Neuron (in vitro differentiated cells): Measurements from ENCODE around the gene CTXN1.

Source experiments
- H2AFZ ChIP-seq: one replicate; pipeline ENCODE4 v1.6.1; 2013; ENCODE audit warnings: low read depth, mild to moderate bottlenecking, inconsistent platforms, low read length, moderate library complexity
- H3K27me3 ChIP-seq: one replicate; pipeline ENCODE4 v1.6.1; 2013; ENCODE audit warnings: low read length; ENCODE audit not compliant: insufficient read depth
- H3K36me3 ChIP-seq: one replicate; pipeline ENCODE4 v1.6.1; 2013; ENCODE audit warnings: low read length; ENCODE audit not compliant: insufficient read depth
- H3K4me1 ChIP-seq: one replicate; pipeline ENCODE4 v1.6.1; 2013; ENCODE audit warnings: low read length; ENCODE audit not compliant: insufficient read depth
- H3K4me3 ChIP-seq: 2 replicates; pipeline ENCODE4 v1.5.1; 2013; ENCODE audit warnings: mild to moderate bottlenecking, low read length, moderate library complexity
- H3K9me3 ChIP-seq: one replicate; pipeline ENCODE4 v1.6.1; 2013; ENCODE audit warnings: low read length

The CTXN1 gene

GRCh38 chr19:7887408-7888144 is 38.4 kb downstream of the CTXN1 start:
- Histone ChIP-seq H3K36me3 (no peaks in the 10 kb centered on the region), H3K4me3 (no peak overlapping the region), H2AFZ (no peak overlapping the region), H3K9me3 (no peaks in the 10 kb centered on the region), H3K27me3 (peaks cover 25% of the 10 kb centered on the region), H3K4me1 (no peaks in the 10 kb centered on the region)

GRCh38 chr19:7885818-7886217 is 40.1 kb downstream of the CTXN1 start:
- no peak overlapping the region for H2AFZ ChIP-seq
- no peak overlapping the region for H3K4me3 ChIP-seq
- H3K4me1 ChIP-seq = no peaks in the 10 kb centered on the region
- peaks cover 25% of the 10 kb centered on the region for H3K27me3 ChIP-seq
- H3K36me3 ChIP-seq = no peaks in the 10 kb centered on the region
- no peaks in the 10 kb centered on the region for H3K9me3 ChIP-seq

DNA sequence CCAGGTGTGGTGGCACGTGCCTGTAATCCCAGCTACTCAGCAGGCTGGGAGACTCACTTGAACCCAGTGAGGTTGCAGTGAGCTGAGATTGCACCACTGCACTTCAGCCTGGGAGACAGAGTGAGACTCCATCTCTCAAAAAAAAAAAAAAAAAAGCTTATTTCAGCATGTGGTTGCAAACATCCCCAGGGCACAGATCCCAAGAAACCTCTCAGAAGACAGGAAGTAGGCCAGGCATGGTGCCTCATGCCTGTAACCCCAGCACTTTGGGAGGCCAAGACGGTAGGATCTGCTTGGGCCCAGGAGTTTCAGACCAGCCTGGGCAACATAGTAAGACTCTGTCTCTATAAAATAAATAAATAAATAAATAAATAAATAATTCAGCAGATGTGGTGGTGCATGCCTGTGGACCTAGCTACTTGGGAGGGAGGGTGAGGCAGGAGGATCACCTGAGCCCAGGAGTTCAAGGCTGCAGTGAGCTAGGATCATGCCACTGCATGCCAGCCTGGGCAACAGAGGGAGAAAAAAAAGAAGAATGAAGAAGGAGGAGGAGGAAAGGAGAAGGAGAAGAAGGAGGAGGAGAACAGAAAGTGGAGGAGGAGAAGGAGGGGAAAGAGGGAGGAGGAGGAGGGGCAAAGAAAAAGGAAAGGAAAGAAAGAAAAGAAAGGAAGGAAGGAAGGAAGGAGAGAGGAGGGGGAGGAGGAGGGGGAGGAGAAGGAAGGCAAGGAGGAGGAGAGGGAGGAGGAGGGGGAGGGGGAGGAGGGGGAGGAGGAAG is 42.0 kb downstream of the CTXN1 start:
- no peaks in the 10 kb centered on the region for H3K36me3 ChIP-seq

GRCh38 chr19:7883105-7883504 is 42.8 kb downstream of the CTXN1 start:
- no peaks in the 10 kb centered on the region for H3K4me1 ChIP-seq
- peaks cover 11% of the 10 kb centered on the region for H3K27me3 ChIP-seq
- no peak overlapping the region for H2AFZ ChIP-seq
- H3K9me3 ChIP-seq = no peaks in the 10 kb centered on the region
- H3K4me3 ChIP-seq = no peak overlapping the region
- no peaks in the 10 kb centered on the region for H3K36me3 ChIP-seq

More for the DNA sequence above, 42.0 kb downstream of the CTXN1 start:
- H3K4me3 ChIP-seq = no peak overlapping the region
- no peak overlapping the region for H2AFZ ChIP-seq
- H3K27me3 ChIP-seq = peaks cover 19% of the 10 kb centered on the region
- H3K4me1 ChIP-seq = no peaks in the 10 kb centered on the region
- no peaks in the 10 kb centered on the region for H3K9me3 ChIP-seq

DNA sequence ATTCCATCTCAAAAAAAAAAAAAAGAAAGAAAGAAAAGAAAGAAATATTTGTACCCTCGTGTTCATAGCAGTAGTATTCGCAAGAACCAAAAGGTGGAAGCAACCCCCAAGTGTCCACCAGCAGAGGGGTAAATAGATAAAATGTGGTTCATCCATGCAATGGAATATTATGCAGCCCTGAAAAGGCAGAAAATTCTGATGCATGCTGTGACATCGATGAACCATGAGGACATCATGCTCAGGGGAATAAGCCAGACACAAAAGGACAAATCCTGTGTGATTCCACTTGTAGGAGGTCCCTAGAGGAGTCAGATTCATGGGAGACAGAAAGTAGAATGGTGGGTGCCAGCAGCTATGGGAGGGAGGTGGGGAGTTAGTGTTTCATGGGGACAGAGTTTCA is 44.0 kb downstream of the CTXN1 start:
- Histone ChIP-seq H3K4me3 (no peak overlapping the region), H3K36me3 (no peaks in the 10 kb centered on the region), H3K9me3 (no peaks in the 10 kb centered on the region), H3K27me3 (peaks cover 2% of the 10 kb centered on the region), H3K4me1 (no peaks in the 10 kb centered on the region), H2AFZ (no peak overlapping the region)

- Histone ChIP-seq H2AFZ (no peak overlapping the region), H3K36me3 (no peaks in the 10 kb centered on the region), H3K4me1 (peaks cover 2% of the 10 kb centered on the region), H3K9me3 (no peaks in the 10 kb centered on the region), H3K4me3 (no peak overlapping the region), H3K27me3 (no peaks in the 10 kb centered on the region)
These were observed 46.1 kb downstream of the CTXN1 start for GRCh38 chr19:7879836-7880235.

GRCh38 chr19:7879111-7879807 is 46.7 kb downstream of the CTXN1 start:
- H3K9me3 ChIP-seq = no peaks in the 10 kb centered on the region
- H3K36me3 ChIP-seq = no peaks in the 10 kb centered on the region
- H3K4me1 ChIP-seq = peaks cover 4% of the 10 kb centered on the region

GRCh38 chr19:7877249-7877836 is 48.6 kb downstream of the CTXN1 start:
- Histone ChIP-seq H3K27me3 (no peaks in the 10 kb centered on the region), H3K36me3 (peaks cover 2% of the 10 kb centered on the region), H3K4me1 (peaks cover 18% of the 10 kb centered on the region), H2AFZ (no peak overlapping the region), H3K4me3 (no peak overlapping the region), H3K9me3 (no peaks in the 10 kb centered on the region)

More at GRCh38 chr19:7879111-7879807, 46.7 kb downstream of the CTXN1 start:
- Histone ChIP-seq H2AFZ (no peak overlapping the region), H3K4me3 (no peak overlapping the region), H3K27me3 (no peaks in the 10 kb centered on the region)

- Histone ChIP-seq H3K27me3 (no peaks in the 10 kb centered on the region), H3K4me3 (peak overlapping the region; percentile 76), H3K4me1 (peaks cover 35% of the 10 kb centered on the region), H3K36me3 (peaks cover 2% of the 10 kb centered on the region), H2AFZ (peak overlapping the region; percentile 21), H3K9me3 (no peaks in the 10 kb centered on the region)
These were observed 51.0 kb downstream of the CTXN1 start for GRCh38 chr19:7874897-7875273.
